ENCODE data around the gene PLCB3.

DNA sequence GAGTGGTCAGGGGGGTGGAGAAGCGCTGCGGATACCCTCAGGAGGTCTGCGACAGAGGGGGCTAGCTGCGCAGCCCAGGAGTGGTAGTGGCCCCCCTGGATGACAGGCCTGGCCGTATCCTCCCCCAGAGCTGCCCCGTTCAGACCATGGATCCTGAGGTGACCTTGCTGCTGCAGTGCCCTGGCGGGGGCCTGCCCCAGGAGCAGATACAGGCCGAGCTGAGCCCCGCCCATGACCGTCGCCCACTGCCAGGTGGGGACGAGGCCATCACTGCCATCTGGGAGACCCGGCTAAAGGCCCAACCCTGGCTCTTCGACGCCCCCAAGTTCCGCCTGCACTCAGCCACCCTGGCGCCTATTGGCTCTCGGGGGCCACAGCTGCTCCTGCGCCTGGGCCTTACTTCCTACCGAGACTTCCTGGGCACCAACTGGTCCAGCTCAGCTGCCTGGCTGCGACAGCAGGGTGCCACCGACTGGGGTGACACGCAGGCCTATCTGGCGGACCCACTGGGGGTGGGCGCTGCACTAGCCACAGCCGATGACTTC lies 24.8 kb upstream of the PLCB3 start:
- TF ChIP-seq, protein P1, sequence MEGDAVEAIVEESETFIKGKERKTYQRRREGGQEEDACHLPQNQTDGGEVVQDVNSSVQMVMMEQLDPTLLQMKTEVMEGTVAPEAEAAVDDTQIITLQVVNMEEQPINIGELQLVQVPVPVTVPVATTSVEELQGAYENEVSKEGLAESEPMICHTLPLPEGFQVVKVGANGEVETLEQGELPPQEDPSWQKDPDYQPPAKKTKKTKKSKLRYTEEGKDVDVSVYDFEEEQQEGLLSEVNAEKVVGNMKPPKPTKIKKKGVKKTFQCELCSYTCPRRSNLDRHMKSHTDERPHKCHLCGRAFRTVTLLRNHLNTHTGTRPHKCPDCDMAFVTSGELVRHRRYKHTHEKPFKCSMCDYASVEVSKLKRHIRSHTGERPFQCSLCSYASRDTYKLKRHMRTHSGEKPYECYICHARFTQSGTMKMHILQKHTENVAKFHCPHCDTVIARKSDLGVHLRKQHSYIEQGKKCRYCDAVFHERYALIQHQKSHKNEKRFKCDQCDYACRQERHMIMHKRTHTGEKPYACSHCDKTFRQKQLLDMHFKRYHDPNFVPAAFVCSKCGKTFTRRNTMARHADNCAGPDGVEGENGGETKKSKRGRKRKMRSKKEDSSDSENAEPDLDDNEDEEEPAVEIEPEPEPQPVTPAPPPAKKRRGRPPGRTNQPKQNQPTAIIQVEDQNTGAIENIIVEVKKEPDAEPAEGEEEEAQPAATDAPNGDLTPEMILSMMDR (IDR thresholded peaks at IDR 0.05), result no peak
- no peak for TF ChIP-seq POLR2AphosphoS5 (IDR thresholded peaks at IDR 0.05)
- TF ChIP-seq POLR2A (IDR thresholded peaks at IDR 0.05), result no peak

Measured in suprapubic skin (tissue), 4 donors.